OCI-LY3 (cell line): ENCODE measurements around the gene HIBCH.

Experiments
- H2AFZ ChIP-seq: fragments of 200-600, 300-600 bp; shearing (Covaris generic); 2 replicates; pipeline ENCODE4 v1.6.0; 2014; ENCODE audit warnings: antibody characterized with exemption, low read depth, low read length
- H3K27ac ChIP-seq: fragments of 200-600, 300-600 bp; sonication (generic); 2 replicates; pipeline ENCODE4 v1.5.1; 2014; ENCODE audit warnings: mild to moderate bottlenecking, low read length, moderate library complexity, mixed read lengths
- H3K27me3 ChIP-seq: fragments of 200-600, 300-600 bp; sonication (generic); 2 replicates; pipeline ENCODE4 v1.6.1; 2014; ENCODE audit warnings: low read depth, low read length, mixed read lengths
- H3K36me3 ChIP-seq: fragments of 200-600, 300-600 bp; sonication (generic); replicated peaks from 2 replicates; pipeline ENCODE3; 2014; ENCODE audit warnings: low read depth, low read length, mixed read lengths
- H3K4me1 ChIP-seq: fragments of 300-600, 200-600 bp; sonication (generic); 2 replicates; pipeline ENCODE4 v1.6.1; 2014; ENCODE audit warnings: low read length, mixed read lengths
- H3K4me2 ChIP-seq: fragments of 200-600, 300-600 bp; sonication (generic); 2 replicates; pipeline ENCODE4 v1.6.1; 2014; ENCODE audit warnings: low read length, mixed read lengths
- H3K4me3 ChIP-seq: fragments of 300-600, 200-600 bp; sonication (generic); 2 replicates; pipeline ENCODE4 v1.5.1; 2014; ENCODE audit warnings: antibody characterized with exemption, mild to moderate bottlenecking, low read length, moderate library complexity
- H3K79me2 ChIP-seq: fragments of 300-600, 200-600 bp; shearing (Covaris generic); 2 replicates; pipeline ENCODE4 v1.6.1; 2014; ENCODE audit warnings: mild to moderate bottlenecking, low read length, mixed read lengths
- H3K9ac ChIP-seq: fragments of 300-600, 200-600 bp; shearing (Covaris generic); 2 replicates; pipeline ENCODE4 v1.6.0; 2014; ENCODE audit warnings: mild to moderate bottlenecking, low read length, moderate library complexity
- H3K9me3 ChIP-seq: fragments of 200-600, 300-600 bp; shearing (Covaris generic); 2 replicates; pipeline ENCODE4 v1.6.1; 2014; ENCODE audit warnings: low read length, mixed read lengths; ENCODE audit not compliant: insufficient read depth
- H4K20me1 ChIP-seq: fragments of 200-600, 300-600 bp; sonication (generic); 2 replicates; pipeline ENCODE4 v1.6.1; 2016; ENCODE audit warnings: low read length, mixed read lengths; ENCODE audit not compliant: insufficient read depth
- EZH2phosphoT487 ChIP-seq: fragments of 200-600 bp; shearing (Covaris generic); IDR thresholded peaks from 2 replicates; pipeline ENCODE4 v1.6.1; 2018; ENCODE audit warnings: antibody characterized with exemption, mixed run types, low read depth
- TF ChIP-seq, protein P1 (sequence below): fragments of 200-600, 300-600 bp; sonication (generic); IDR thresholded peaks from 2 replicates; pipeline ENCODE4 v1.5.1; 2014; ENCODE audit warnings: antibody characterized with exemption, low read length, low read depth

The HIBCH gene

DNA sequence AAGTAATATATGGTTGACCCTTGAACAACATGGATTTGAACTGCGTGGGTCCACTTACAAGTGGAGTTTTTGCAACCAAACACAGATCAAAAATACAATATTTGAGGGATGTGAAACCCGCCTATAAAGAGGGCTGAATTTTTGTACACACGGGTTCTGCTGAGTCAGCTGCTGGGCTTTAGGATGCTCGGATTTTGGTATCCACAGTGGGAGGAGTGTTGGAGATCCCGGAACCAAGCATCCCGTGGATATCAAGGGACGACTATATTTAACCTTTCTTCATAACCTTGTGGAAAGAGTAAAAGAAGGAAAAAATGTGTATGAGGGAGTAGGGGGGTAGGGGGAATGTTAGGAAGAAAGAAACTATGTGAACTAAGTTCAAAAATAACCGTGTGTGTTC, 13.8 kb upstream of the HIBCH start:
- H3K36me3 ChIP-seq: no peaks in the 10 kb centered on the region
- no peak overlapping the region for H3K27ac ChIP-seq
- no peaks in the 10 kb centered on the region for H4K20me1 ChIP-seq
- no peaks in the 10 kb centered on the region for H3K27me3 ChIP-seq
- no peak overlapping the region for H2AFZ ChIP-seq
- no peaks in the 10 kb centered on the region for H3K79me2 ChIP-seq
- TF ChIP-seq, protein P1, sequence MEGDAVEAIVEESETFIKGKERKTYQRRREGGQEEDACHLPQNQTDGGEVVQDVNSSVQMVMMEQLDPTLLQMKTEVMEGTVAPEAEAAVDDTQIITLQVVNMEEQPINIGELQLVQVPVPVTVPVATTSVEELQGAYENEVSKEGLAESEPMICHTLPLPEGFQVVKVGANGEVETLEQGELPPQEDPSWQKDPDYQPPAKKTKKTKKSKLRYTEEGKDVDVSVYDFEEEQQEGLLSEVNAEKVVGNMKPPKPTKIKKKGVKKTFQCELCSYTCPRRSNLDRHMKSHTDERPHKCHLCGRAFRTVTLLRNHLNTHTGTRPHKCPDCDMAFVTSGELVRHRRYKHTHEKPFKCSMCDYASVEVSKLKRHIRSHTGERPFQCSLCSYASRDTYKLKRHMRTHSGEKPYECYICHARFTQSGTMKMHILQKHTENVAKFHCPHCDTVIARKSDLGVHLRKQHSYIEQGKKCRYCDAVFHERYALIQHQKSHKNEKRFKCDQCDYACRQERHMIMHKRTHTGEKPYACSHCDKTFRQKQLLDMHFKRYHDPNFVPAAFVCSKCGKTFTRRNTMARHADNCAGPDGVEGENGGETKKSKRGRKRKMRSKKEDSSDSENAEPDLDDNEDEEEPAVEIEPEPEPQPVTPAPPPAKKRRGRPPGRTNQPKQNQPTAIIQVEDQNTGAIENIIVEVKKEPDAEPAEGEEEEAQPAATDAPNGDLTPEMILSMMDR: no peak
- no peak overlapping the region for H3K4me3 ChIP-seq
- H3K9me3 ChIP-seq: no peaks in the 10 kb centered on the region
- H3K4me1 ChIP-seq: no peaks in the 10 kb centered on the region
- H3K4me2 ChIP-seq: no peak overlapping the region
- H3K9ac ChIP-seq: no peak overlapping the region

DNA sequence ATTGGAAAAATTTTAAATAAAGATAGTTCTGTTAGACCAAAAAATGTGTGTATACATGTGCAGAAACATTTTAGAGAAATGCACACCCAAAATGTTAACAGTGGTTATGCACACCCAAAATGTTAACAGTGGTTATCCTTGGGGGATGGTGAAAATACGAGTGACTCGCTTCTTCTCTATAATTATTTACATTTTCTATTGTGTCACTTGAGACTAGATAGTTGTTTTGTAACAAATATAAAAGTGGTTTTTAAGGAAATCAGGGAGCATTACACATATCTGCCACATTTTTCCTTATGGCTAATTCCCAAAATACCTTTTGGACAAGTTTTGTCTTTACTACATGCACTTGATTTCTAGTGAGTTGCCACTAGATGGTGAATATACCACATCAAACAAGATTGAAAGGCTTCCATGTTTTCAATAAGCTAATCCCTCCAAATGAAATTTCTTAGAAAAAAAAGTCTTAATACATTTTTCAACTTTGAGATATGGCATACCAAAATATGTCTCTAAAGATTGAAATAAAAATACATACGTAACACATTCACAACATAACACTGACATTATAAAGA, 9.0 kb upstream of the HIBCH start:
- H3K4me1 ChIP-seq: no peaks in the 10 kb centered on the region
- H3K4me3 ChIP-seq: no peak overlapping the region
- no peak overlapping the region for H3K27ac ChIP-seq
- H3K9me3 ChIP-seq: no peaks in the 10 kb centered on the region
- H3K27me3 ChIP-seq: no peaks in the 10 kb centered on the region
- no peaks in the 10 kb centered on the region for H4K20me1 ChIP-seq
- no peak overlapping the region for H3K9ac ChIP-seq
- TF ChIP-seq, protein P1: peak; percentile 22
- TF ChIP-seq EZH2phosphoT487: no peak
- H3K4me2 ChIP-seq: no peak overlapping the region
- no peaks in the 10 kb centered on the region for H3K79me2 ChIP-seq
- no peaks in the 10 kb centered on the region for H3K36me3 ChIP-seq
- no peak overlapping the region for H2AFZ ChIP-seq

DNA sequence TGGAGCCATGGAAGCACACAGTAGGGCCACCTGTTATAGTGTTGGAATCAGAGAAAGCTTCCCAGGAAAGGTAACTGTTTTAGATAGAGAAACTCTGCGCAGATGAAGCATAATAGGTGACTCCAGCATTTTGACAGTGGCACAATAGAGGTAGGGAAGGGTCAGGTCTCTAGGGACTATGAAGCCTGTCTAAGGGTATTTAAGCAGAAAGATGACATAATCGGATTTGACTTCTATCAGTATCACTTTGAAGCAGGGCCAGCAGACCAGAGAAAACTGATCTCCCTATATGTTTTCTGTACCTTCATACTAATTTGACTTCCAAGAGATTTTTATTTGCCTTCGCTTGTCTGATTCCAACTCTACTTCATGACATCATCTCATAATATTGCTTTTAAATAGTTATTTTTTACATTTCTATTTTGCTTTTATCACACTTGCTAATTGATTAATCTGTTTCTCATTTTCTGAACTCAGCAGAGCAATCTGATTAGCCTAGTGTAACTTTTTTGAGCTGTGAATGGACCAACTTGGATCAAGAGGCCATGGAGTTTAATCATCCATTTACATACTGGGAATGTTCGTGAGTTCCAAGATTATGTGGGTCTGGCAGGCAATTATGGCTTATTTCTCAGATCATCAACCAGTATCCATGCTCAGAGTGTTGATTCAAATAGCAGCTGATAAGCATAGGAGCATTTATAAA, 8.4 kb upstream of the HIBCH start:
- TF ChIP-seq EZH2phosphoT487: no peak
- TF ChIP-seq, protein P1: no peak

DNA sequence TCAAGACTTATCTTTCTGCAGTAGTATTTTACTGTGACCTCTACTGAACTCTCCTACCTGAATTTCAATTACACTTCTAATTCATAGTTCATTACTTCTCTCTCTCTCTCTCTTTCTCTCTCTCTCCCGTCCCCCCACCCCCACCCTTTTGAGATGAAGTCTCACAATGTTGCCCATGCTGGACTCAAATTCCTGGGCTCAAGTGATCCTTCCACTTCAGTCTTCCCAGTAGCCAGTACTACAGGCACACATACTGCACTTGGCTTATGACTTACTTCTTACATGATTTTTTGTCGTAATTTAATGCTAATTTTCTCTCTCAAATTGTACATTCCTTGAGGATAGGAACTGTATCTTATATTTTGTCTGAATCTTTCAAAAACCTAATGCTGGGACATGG, 6.0 kb upstream of the HIBCH start:
- H2AFZ ChIP-seq: no peak overlapping the region
- TF ChIP-seq, protein P1: no peak
- no peak for TF ChIP-seq EZH2phosphoT487
- H3K27me3 ChIP-seq: no peaks in the 10 kb centered on the region
- H4K20me1 ChIP-seq: no peaks in the 10 kb centered on the region
- no peak overlapping the region for H3K9ac ChIP-seq
- H3K4me3 ChIP-seq: no peak overlapping the region
- H3K4me1 ChIP-seq: peaks cover 7% of the 10 kb centered on the region
- H3K79me2 ChIP-seq: no peaks in the 10 kb centered on the region
- no peak overlapping the region for H3K27ac ChIP-seq
- H3K9me3 ChIP-seq: no peaks in the 10 kb centered on the region
- no peak overlapping the region for H3K4me2 ChIP-seq
- no peaks in the 10 kb centered on the region for H3K36me3 ChIP-seq

More for the DNA sequence above, 8.4 kb upstream of the HIBCH start:
- Histone ChIP-seq H3K36me3 (no peaks in the 10 kb centered on the region), H3K9me3 (no peaks in the 10 kb centered on the region), H4K20me1 (no peaks in the 10 kb centered on the region), H3K4me3 (no peak overlapping the region), H3K27me3 (no peaks in the 10 kb centered on the region), H3K9ac (no peak overlapping the region), H3K79me2 (no peaks in the 10 kb centered on the region), H2AFZ (no peak overlapping the region), H3K4me2 (no peak overlapping the region), H3K27ac (no peak overlapping the region), H3K4me1 (no peaks in the 10 kb centered on the region)
